HG03439 (cell line): ENCODE measurements around the gene MIEN1.
"Not testable (repeated sequence)": the region's sequence is repeated elsewhere in the genome, so short reads cannot be mapped to it uniquely, and the experiment has no call there.

Experiments
- ATAC-seq: cut with Tn5 transposase; IDR thresholded peaks from one replicate; pipeline ENCODE4 v1.9.1; 2021; ENCODE audit warnings: mild to moderate bottlenecking, moderate library complexity; ENCODE audit not compliant: unreplicated experiment

The MIEN1 gene

DNA sequence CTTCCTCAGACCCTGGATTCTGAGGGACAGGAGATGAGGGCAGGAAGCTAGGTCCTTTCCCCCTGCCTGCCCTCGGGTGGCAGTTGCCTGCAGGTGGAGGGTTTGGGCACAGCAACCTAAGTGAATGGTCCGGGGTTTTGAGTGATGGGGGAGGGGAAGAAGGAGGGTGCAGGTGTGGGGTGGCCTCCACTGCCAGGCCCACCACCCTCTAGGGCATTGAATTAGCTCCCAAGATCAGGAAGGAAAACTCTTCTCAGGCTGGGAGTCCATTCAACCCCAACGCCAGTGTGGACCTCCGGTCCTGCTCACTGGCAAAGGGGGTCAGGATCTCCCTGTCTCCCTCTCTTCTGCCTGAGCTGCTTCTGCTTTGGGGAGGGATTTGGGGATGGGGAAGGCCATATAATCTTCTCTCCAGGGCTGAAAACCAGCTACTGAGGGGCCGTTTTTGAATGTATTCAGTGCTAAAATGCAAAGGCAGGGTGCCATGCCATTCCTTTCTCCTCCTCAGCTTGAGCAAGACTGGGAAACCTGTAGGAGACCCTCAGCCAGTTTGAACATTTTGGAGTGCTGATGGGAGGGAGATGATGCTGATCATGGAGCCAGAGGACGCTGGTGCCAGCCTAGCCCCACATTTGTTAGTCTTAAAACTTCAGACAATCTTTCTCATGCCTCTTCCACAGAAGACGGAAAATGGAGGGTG is 26.2 kb upstream of the MIEN1 start:
- ATAC-seq, result no peak

DNA sequence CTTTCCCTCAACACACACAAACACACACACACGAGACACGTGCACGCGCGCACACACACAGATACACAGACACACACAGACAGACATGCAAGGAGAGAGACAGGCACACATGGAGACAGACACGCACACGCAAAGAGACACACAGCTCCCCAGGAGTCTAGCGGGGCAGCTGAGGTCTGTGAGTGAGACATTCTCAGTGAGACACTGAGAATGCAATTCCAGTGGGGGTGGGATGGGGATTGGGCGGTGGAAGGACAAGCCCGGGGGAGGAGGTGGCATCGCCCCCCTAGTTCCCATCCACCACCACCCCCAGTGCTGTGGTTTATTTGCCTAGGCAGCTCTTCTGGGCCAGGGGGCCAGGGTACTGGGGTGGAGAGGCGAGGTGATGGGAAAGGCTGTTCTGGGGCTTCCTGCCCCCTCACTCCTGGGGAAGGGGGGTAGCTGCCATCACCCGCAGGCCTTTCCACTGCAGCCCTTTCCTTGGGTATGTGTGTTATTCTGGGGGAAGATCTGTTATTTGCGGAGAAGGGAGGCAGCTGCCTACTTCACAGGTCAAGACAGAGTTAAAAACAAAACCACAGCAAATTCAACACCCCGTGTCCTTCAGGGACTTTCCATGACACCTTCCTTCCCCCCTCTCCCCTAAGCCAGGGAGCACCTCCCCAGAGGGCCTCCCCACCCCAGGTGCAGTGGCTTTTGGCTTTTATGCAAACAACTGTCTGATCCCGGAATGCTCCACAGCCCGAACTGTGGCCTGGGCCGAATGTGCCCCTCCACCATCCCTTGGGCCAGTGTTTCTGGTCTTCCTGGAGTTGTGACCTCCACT is 25.4 kb upstream of the MIEN1 start:
- ATAC-seq, result no peak

DNA sequence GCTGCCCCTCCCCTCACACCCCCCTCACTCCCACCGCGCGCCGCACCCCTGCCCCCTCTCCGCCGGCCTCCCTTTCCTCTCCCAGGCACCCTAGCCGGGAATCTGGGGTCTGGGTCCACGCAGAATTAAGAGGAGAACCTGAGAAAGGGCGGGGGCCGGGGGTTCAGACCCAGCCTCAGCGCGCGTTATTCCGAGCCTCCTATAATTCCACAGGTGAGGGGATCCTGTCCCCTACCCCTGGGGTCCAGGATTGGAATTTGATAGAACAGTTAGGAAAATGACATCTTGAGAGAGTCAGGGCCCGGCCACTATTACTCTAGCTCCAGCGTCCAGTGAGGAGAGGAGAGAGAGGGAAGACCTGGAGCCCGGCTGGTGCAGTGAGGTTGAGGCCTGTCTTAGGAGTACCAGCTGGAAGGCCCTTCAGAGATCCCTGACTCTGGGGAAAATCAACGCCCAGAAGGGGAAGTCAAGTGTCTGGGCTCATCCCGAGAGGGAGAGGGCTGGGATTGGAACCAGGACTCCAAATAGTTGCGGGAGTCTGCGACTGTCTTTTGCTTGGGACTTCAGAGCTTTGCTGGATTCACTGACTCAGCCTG is 24.7 kb upstream of the MIEN1 start:
- ATAC-seq, result no peak

DNA sequence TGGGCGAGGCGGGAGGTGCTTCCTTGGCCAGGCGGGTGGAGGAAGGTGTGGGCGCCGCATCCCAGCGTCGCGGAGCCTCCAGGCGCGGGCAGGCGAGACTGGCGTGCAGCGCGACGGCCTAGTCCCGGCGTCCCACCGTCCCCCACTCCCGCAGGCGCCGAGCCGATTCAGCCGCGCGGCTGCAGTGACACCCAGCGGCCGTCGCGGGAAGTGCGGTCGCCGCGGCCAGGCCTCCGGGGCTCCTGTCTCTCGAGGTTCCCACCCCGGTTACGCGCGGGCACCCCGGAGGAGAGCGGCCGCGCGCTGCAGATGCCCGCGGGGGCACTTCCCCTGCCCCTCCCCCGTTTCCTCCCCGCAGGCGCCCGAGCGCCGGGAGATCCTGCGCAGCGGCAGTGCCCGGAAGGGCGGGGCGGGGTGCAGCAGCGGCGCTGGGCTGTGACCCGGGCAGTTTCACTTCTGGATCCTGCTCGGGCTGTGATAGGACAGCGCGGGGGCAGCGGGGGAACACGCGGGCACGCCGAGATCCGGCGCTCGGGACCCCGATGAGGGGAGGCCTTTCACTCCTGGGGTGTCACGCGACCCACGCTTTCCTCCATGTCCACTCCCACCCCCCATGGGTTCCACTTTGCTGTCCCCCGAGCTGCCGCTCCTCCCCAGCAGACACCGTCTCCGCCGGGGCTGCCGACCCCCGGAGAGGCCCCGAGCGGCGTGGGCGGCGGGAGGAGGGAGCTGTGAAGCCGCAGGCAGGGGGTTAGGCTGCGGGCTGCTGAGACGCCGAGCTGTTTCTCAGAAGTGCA is 24.0 kb upstream of the MIEN1 start:
- ATAC-seq, result peak; percentile 60

DNA sequence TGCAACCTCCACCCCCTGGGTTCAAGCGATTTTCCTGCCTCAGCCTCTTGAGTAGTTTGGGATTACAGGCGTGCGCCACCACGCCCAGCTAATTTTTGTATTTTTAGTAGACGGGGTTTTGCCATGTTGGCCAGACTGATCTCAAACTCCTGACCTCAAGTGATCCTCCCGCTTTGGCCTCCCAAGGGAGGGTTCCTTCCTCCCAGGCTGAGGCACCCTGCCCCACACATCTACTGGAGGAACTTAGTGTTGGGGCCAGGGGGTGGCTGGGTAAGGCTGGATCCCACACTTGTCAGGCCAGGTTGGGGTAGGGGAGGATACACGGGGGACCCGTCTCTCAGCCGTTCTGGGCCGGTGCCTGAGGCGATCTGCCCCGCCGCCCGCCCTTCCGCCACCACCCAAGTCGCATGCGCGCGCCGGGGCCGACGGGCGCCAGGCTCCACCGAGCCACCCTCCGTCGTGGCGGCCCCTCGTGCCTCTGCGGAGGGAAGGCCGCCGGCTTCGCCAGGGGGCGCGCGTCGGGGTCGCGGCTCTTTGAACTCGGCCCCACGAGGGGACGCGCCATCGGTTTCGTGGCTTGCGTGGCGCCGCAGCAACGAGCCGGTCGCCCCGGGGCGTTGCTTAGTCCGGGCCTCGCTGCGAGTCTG is 23.3 kb upstream of the MIEN1 start:
- ATAC-seq, result peak; percentile 24

DNA sequence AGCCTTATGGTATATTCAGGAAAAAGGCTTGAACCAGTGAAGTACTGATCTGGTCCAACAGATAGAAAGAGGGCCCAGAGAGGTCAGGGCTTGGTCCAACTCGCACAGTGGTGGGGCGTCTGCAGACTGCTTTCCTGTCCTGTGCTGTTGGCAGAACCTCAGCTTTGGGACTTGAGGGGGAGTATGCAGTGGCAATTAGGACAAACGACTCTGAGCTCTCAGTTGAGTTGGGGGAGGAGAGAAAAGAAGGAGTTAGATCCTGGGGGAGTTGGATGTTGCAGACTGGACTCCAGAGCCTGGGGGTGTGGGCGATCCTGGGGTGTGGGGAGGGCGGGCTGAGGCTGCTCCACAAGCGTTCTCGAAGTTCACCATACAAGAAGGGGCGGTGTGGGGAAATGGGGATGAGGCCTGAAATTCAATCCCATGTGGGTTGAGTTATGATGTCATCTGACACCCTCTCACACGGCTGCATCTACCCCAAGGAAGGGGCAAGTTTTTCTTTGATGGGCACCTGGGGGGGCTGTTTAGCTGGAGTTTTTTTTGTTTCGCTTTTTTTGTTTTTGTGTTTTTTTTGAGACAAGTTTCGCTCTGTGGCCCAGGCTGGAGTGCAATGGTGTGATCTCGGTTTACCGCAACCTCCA is 22.0 kb upstream of the MIEN1 start:
- no peak for ATAC-seq

DNA sequence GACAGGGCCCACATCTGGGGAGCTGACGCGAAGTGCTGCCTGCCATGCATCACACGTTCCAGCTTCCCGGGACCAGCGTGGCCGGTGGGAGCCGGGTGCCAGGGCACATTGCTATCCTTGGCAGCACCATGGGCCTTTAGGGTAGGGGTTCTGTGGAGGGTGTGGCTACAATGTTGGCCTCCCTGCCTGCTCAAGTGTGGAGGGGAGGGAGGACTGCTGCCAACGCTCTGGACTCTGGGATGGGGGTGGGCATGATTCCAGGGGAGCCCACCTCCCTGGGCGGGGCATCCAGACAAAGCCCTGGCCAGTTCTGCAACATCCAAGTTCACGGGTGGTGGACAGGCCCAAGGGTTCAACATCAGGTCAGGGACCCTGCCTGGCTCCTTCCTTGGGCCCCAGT is 21.3 kb upstream of the MIEN1 start:
- no peak for ATAC-seq

DNA sequence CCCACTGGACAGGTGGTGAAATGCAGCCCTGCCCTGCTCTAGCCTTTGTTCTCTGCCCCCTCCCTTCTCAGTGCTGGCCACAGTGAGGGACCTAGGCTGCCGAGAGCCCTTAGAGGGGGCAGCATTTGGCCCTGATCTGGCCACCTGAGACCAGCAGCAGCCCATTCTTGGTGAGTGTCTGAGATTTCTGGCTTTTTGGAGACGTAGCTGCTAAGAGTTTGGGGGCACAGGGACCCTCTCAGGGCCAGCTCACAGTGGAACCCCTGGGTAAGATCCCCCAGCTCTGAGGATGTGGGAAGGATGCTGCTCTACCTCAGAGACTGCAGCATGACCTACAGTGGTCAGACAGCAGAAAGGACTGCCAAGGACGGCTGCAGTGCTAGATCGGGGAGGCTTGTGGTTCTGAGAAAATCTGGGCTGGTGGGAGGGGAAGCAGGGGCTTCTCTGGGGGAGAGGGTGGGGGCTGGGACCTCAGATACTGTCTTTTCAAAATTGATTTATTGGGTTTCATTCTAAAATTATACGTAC is 20.7 kb upstream of the MIEN1 start:
- no peak for ATAC-seq

DNA sequence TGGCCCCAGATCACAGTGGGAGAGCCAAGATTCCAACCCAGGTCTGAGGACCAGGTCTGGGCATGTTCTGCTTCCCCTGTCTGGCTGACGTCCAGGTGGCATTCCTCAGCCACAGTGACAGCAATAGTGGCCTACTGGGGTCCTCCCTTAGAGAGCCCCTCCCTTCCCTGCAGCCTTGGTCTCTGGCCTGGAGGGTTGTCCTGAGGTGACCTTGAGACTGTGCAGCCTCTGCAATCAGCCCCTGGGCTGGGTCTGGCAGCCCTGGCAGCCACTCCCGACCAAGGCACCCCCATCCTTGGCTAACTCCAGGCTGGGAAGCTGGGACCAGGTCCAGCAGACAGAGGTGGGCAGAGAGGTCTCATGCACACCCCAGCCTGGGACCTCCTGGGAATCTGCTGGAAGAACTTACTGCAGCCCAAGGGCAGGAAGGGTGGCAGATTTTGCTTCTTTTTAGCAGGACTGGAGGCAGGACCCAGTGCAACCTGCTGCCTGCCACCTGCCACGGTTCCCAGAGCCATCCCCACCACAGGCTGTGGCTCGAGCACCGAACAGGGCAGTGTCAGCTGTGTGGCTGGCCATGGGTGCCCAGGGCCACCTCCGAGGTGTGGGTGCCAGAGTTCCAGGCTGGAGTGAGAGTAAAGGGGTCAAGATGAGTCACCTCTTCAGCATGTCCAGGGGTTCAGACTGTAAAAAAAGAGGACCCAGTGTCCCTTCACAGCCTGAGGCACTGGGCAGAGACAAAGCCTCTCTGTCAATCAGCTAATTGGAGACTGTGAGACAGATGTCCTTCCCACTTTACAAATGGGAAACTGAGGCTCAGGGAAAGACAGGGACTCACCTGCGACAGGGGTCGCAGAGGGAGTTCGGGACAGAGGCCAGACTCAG is 20.0 kb upstream of the MIEN1 start:
- no peak for ATAC-seq

DNA sequence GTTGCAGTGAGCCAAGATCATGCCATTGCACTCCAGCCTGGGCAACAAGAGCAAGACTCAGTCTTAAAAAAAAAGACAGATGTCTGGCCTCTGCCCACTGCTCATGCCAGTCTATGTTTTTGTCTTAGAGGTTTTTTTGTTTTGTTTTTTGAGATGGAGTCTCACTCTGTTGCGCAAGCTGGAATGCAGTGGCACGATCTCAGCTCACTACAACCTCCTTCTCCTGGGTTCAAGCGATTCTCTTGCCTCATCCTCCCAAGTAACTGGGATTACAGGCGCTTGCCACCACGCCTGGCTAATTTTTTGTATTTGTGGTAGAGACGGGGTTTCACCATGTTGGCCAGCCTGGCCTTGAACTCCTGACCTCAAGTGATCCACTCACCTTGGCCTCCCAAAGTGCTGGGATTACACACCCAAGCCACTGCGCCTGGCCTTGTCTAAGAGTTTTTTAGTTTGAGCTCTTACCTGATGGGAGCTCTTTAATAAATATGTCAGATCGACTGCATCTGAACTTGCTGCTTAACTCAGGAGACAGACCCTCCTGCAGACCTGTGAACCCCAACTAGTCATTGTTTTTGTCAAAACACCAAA is 18.2 kb upstream of the MIEN1 start:
- ATAC-seq, result not testable (repeated sequence)

DNA sequence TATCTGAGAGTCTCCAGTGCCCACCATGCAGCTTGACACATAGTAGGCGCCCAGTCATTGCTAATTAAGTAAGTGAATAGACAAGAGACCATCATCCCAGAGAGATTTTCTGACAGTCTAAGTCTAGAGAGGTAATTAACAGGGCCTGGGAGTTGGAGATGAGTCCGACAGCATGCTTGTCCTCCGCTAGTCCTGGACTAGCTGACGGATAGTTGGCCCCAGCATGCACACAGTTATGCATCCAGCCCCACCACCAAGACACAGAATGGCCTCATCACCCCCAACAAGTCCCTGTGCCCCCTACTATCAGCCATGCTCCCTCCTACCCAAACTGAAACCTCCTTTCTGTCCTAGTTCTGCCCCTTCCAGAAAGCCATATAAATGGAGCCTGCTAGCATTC is 17.4 kb upstream of the MIEN1 start:
- ATAC-seq, result no peak

DNA sequence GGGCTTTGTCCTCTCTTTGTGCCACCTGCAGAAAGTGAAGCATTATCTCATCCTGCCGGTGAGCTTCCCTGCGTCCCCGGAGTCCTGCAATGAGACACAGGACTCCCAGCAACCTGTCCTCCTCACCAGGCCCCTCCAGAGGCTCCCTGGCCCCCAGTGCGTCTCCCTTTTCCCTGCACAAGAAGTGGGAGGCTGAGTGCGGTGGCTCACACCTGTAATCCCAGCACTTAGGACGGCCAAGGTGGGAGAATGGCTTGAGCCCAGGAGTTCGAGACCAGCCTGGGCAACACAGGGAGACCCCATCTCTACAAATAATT is 15.8 kb upstream of the MIEN1 start:
- no peak for ATAC-seq

DNA sequence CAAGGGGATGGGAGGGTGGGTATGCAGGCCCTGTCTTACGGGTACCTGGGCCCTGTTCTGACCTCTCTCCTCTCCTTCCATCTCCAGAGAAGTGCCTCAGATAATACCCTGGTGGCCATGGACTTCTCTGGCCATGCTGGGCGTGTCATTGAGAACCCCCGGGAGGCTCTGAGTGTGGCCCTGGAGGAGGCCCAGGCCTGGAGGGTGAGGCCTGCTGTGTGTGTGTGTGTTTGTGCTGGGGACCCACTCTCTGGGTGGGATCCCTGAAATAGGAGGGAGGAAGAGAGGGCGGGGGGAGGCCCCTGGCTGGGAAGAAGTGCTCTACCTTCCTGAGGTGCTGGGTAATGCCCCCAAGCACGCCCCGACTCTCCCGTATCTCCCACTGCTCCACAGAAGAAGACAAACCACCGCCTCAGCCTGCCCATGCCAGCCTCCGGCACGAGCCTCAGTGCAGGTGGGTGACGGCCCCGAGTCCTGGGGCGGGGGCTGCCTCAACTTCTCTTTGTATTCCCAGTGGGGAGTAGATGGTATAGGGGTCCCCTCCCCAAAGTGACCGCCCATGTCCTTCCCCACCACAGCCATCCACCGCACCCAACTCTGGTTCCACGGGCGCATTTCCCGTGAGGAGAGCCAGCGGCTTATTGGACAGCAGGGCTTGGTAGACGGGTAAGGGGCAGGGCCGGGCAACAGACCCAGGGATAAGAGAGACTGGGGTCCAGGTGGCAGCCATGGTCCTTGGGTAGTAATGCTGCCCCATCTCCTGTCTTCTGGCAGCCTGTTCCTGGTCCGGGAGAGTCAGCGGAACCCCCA is 15.2 kb upstream of the MIEN1 start:
- ATAC-seq, result no peak

DNA sequence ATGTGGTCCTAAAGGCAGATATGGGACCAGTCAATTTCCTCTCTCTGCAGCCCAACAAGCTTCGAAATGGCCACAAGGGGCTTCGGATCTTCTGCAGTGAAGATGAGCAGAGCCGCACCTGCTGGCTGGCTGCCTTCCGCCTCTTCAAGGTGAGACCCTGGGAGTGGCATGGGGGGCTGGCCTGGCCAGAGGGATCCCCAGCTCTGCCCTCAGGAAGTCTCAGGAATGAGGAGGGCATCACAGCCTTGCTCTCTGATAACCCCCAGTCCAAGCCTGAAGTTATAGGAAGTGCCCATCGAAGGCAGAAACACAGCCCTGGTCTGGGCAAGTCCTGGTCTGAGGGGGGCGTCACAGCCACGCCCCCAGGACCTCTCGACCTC is 14.5 kb upstream of the MIEN1 start:
- no peak for ATAC-seq

DNA sequence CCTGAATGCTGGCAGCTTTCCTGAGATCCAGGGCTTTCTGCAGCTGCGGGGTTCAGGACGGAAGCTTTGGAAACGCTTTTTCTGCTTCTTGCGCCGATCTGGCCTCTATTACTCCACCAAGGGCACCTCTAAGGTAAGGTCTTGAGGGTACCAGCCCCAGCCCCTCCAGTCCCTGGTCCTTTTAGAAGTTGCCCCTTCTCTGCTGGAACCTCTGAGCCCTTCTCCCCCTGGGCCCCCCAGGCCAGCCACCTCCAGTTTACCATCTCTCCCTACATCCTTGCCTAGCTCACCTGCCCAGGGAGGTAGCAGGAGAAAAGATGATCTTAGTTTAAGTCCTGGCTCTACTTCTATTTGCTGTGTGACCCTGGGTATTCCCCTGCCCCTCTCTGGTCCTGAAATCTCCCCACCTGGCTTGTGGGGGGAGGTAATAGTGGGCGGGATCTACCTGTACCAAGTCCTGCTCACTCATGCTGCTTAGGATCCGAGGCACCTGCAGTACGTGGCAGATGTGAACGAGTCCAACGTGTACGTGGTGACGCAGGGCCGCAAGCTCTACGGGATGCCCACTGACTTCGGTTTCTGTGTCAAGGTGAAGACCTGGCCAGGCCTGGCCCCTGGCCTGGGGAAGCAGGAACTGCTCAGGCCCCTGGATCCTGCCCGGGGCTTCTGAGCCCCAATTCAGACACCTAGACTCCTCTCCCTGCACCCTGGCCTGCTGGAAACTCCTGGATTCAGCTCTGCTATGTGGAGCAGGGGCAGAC is 13.9 kb upstream of the MIEN1 start:
- ATAC-seq, result no peak

DNA sequence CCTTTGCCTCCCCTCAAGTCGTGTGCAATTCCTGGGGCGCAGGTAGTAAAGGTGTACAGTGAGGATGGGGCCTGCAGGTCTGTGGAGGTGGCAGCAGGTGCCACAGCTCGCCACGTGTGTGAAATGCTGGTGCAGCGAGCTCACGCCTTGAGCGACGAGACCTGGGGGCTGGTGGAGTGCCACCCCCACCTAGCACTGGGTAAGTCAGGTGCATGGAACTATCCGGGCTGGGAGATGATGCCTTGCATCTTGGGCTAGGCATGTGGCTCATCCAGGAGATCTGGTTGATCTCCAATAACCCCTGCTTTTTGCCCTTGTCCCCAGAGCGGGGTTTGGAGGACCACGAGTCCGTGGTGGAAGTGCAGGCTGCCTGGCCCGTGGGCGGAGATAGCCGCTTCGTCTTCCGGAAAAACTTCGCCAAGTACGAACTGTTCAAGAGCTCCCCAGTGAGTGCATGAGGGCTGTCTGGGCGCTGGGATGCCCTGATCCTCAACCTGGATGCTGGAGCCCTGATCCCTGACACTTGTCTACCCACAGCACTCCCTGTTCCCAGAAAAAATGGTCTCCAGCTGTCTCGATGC is 12.6 kb upstream of the MIEN1 start:
- no peak for ATAC-seq
